SK-N-SH (cell line): ENCODE measurements around the gene ADGRG3.

Source experiments
- CTCF ChIP-seq: fragments of 200-600 bp; sonication (generic); IDR thresholded peaks from 2 replicates; pipeline ENCODE4 v1.6.1; 2017; ENCODE audit warnings: antibody characterized with exemption, mild to moderate bottlenecking, moderate library complexity
- GABPA ChIP-seq: IDR thresholded peaks from 2 replicates; pipeline ENCODE4 v1.4.0; 2012; ENCODE audit warnings: low read depth, mild to moderate bottlenecking
- TEAD4 ChIP-seq: IDR thresholded peaks from 2 replicates; pipeline ENCODE4 v1.4.0; 2012; ENCODE audit warnings: mild to moderate bottlenecking, borderline replicate concordance; ENCODE audit not compliant: insufficient read depth

GRCh38 chr16:57697896-57698537 lies 29.9 kb downstream of the ADGRG3 start:
- TF ChIP-seq CTCF (no peak), TEAD4 (no peak), GABPA (no peak)
